Astrocyte of the cerebellum (primary cell): ENCODE measurements around the gene KLK6.

ENCODE experiments used
- DNase-seq: peaks from one replicate; pipeline ENCODE4 v3.0.0-alpha.2; 2011; ENCODE audit warnings: low read depth
- H3K4me3 ChIP-seq: 2 replicates; pipeline ENCODE4 v1.5.1; 2011; ENCODE audit warnings: mild to moderate bottlenecking, low read depth, low read length, moderate library complexity
- CTCF ChIP-seq: IDR thresholded peaks from 2 replicates; pipeline ENCODE4 v1.5.1; 2012; ENCODE audit warnings: low read length, low read depth, moderate library complexity, mild to moderate bottlenecking; ENCODE audit errors: missing control alignments
- in situ Hi-C: cut with HindIII; loops from 2 replicates; pipeline ENCODE4 v1.10.0; 2017; ENCODE audit warnings: low sequenced_read_pairs

Gene KLK6

GRCh38 chr19:50943074-50943828, 26.1 kb downstream of the KLK6 start:
- no peak for DNase-seq
- TF ChIP-seq CTCF = no peak
- no peak overlapping the region for H3K4me3 ChIP-seq
- in situ Hi-C loops = no loop called here

GRCh38 chr19:50939596-50939995, 29.8 kb downstream of the KLK6 start:
- no peak for TF ChIP-seq CTCF
- in situ Hi-C loops = no loop called here
- no peak overlapping the region for H3K4me3 ChIP-seq
- no peak for DNase-seq

- in situ Hi-C loops = no loop called here
- DNase-seq = no peak
- TF ChIP-seq CTCF = no peak
- H3K4me3 ChIP-seq = no peak overlapping the region
Observed at GRCh38 chr19:50933640-50934039, 35.8 kb downstream of the KLK6 start.

GRCh38 chr19:50932690-50933083, 36.7 kb downstream of the KLK6 start:
- H3K4me3 ChIP-seq = no peak overlapping the region
- TF ChIP-seq CTCF = no peak
- in situ Hi-C loops = no loop called here
- no peak for DNase-seq

- no peak for DNase-seq
- no peak overlapping the region for H3K4me3 ChIP-seq
- in situ Hi-C loops = no loop called here
- no peak for TF ChIP-seq CTCF
Observed at GRCh38 chr19:50932018-50932689, 37.2 kb downstream of the KLK6 start.

GRCh38 chr19:50931023-50931422, 38.4 kb downstream of the KLK6 start:
- in situ Hi-C loops = no loop called here
- no peak for DNase-seq
- no peak for TF ChIP-seq CTCF
- H3K4me3 ChIP-seq = no peak overlapping the region
